Measurements from ENCODE around the gene COL10A1.

Gene COL10A1

GRCh38 chr6:116083052-116083451, 42.9 kb downstream of the COL10A1 start:
- DNase-seq (ENCODE audit: low spot score) = no peak

- DNase-seq (ENCODE audit: low spot score) = no peak
Measured at GRCh38 chr6:116078945-116079344, 47.0 kb downstream of the COL10A1 start.

GRCh38 chr6:116078522-116078921, 47.4 kb downstream of the COL10A1 start:
- DNase-seq (ENCODE audit: low spot score) = no peak

- DNase-seq (ENCODE audit: low spot score) = no peak
Measured at GRCh38 chr6:116074732-116075390, 51.1 kb downstream of the COL10A1 start.

GRCh38 chr6:116073765-116074440, 52.0 kb downstream of the COL10A1 start:
- no peak for DNase-seq (ENCODE audit: low spot score)

- no peak for DNase-seq (ENCODE audit: low spot score)
Measured at GRCh38 chr6:116072368-116072767, 53.6 kb downstream of the COL10A1 start.

GRCh38 chr6:116070616-116071389, 55.1 kb downstream of the COL10A1 start:
- no peak for DNase-seq (ENCODE audit: low spot score)

- no peak for DNase-seq (ENCODE audit: low spot score)
Measured at GRCh38 chr6:116070101-116070500, 55.8 kb downstream of the COL10A1 start.
